Activated B cell treated with CpG ODN at 0.5 μM for 24 hours (primary cell): ENCODE data around the gene HIF3A. TPM values are rescaled to one million over a fixed set of nuclear protein-coding genes. Genes with fewer than 3 reads are reported as not detected.
A peak's percentile ranks its signal among the peaks of the same experiment; 100 is the strongest.

Experiments
- ATAC-seq: fragments of 200-7000 bp; cut with Tn5 transposase; one replicate; pipeline ENCODE4 v1.10.0; 2021; ENCODE audit warnings: low read depth, mild to moderate bottlenecking, moderate library complexity
- CTCF ChIA-PET: fragments of 350-600 bp; sonication (Branson Sonifier 250); formaldehyde crosslinking; loops from one replicate; lab custom pipeline; 2021; ENCODE audit warnings: antibody characterized with exemption; lab: Charles Lee
- POLR2A ChIA-PET: fragments of 350-600 bp; sonication (Branson Sonifier 250); formaldehyde crosslinking; loops from one replicate; lab custom pipeline; 2021; ENCODE audit warnings: antibody characterized with exemption; lab: Charles Lee
- DNase-seq: peaks from one replicate; pipeline ENCODE4 v3.0.0; 2022
- H3K27ac Mint-ChIP-seq: one replicate; pipeline ENCODE4 v1.8.0; 2020; ENCODE audit warnings: mixed read lengths
- H3K27me3 Mint-ChIP-seq: one replicate; pipeline ENCODE4 v1.8.0; 2021; ENCODE audit warnings: mixed read lengths
- H3K36me3 Mint-ChIP-seq: one replicate; pipeline ENCODE4 v1.8.0; 2021; ENCODE audit warnings: low read depth, mixed read lengths
- H3K4me1 Mint-ChIP-seq: one replicate; pipeline ENCODE4 v1.8.0; 2021; ENCODE audit warnings: mixed read lengths
- H3K4me3 Mint-ChIP-seq: one replicate; pipeline ENCODE4 v1.8.0; 2020; ENCODE audit warnings: mild to moderate bottlenecking, mixed read lengths
- H3K9me3 Mint-ChIP-seq: one replicate; pipeline ENCODE4 v1.8.0; 2020; ENCODE audit warnings: mixed read lengths
- intact Hi-C: fragments of 100-400 bp; cut with micrococcal nuclease; formaldehyde crosslinking; loops from one replicate; pipeline ENCODE4 v1.15.1; 2024
- total RNA-seq: library from RNA; stranded (reverse); gene quantifications from 2 replicates; pipeline ENCODE4 v1.2.3, GENCODE V29; 2022
- TF ChIP-seq, protein P1 (sequence below): fragments of 200-600 bp; IDR thresholded peaks from one replicate; pipeline ENCODE4 v1.8.0; 2022; ENCODE audit warnings: antibody characterized with exemption, mild to moderate bottlenecking

The HIF3A gene
- total RNA-seq, 1 donor from 2014 or later: not detected

DNA sequence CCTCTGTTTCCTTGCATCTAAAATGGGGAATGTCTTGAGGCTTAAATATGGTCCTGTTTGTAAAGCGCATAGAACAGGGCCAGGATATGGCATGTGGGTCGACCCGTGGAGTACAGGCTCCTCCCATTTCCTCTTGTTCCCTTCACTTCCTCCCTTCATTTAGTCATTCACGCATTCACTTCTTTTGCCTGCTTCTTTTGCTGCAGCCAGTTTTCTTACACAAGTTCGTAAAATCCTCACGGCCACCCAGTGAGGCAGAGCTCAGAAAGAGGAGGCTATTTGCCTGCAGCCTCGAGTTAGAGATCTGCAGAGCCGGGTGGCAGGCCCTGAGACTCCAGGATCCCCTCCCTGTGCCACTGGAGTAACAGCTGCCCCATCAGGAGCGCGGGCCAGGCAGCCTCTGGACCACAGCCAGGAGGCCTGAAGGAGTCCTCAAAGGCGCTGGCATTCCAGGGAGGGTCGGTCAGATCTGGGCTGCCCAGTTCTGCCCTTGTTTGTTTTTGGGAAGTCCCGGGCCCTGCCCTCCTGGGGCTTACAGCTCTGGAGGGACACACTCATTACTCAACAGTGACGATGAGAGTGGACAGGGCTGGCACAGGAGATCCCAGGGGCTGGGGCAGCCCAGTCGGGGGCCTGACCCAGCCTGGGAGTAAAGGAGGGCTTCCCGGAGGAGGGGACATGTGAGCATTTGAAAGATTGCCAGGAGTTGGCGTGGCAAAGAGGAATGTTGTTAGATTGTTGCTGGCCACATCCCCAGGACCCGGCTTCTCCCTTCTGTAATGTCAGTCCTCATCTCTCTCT, 54.6 kb downstream of the HIF3A start:
- peaks cover 70% of the 10 kb centered on the region for H3K4me1 Mint-ChIP-seq
- DNase-seq: no peak
- H3K9me3 Mint-ChIP-seq: no peaks in the 10 kb centered on the region
- H3K4me3 Mint-ChIP-seq: peak overlapping the region; percentile 67
- ATAC-seq: no peak
- H3K36me3 Mint-ChIP-seq: peaks cover 34% of the 10 kb centered on the region
- POLR2A ChIA-PET: no interaction called here
- CTCF ChIA-PET: no interaction called here
- peak overlapping the region; percentile 85 for H3K27ac Mint-ChIP-seq
- intact Hi-C loops: no loop called here
- TF ChIP-seq, protein P1, sequence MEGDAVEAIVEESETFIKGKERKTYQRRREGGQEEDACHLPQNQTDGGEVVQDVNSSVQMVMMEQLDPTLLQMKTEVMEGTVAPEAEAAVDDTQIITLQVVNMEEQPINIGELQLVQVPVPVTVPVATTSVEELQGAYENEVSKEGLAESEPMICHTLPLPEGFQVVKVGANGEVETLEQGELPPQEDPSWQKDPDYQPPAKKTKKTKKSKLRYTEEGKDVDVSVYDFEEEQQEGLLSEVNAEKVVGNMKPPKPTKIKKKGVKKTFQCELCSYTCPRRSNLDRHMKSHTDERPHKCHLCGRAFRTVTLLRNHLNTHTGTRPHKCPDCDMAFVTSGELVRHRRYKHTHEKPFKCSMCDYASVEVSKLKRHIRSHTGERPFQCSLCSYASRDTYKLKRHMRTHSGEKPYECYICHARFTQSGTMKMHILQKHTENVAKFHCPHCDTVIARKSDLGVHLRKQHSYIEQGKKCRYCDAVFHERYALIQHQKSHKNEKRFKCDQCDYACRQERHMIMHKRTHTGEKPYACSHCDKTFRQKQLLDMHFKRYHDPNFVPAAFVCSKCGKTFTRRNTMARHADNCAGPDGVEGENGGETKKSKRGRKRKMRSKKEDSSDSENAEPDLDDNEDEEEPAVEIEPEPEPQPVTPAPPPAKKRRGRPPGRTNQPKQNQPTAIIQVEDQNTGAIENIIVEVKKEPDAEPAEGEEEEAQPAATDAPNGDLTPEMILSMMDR: no peak
- no peaks in the 10 kb centered on the region for H3K27me3 Mint-ChIP-seq

DNA sequence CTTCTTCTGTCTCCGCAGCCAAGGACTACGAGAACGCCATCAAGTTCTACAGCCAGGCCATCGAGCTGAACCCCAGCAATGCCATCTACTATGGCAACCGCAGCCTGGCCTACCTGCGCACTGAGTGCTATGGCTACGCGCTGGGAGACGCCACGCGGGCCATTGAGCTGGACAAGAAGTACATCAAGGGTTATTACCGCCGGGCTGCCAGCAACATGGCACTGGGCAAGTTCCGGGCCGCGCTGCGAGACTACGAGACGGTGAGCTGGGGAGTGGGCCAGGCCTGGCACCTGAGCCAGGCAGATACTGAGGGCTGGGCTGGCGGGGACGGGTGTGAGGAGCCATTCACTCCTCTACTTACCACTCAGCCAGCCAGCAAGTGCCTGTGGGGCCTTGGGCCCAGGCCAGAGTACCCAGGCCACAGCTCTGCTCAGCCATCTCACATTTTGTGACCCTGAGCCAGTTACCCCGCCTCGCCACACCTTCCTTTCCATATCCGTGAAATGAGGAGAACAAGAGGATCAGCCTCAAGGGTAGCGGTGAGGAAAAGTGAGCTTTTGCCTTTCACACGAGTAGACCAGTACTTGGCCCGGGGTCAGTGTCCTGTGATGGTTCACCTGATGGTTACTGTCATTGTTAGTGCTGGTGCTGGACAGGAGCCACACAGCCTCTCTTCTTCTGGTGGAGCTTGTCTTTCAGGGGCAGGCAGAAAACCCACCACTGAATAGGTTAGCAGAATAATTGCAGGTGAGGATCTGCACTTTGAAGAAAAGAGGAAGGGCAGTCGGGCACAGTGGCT, 57.1 kb downstream of the HIF3A start:
- POLR2A ChIA-PET: interaction anchor here (0.7 kb wide), 1 partner anchor 426 kb away, joined by 3 read pairs; no protein-coding TSS in a partner anchor
- CTCF ChIA-PET: interaction anchor here (0.8 kb wide), 1 partner anchor 15 kb away, joined by 3 read pairs; no protein-coding TSS in a partner anchor
- no peak overlapping the region for H3K4me3 Mint-ChIP-seq

DNA sequence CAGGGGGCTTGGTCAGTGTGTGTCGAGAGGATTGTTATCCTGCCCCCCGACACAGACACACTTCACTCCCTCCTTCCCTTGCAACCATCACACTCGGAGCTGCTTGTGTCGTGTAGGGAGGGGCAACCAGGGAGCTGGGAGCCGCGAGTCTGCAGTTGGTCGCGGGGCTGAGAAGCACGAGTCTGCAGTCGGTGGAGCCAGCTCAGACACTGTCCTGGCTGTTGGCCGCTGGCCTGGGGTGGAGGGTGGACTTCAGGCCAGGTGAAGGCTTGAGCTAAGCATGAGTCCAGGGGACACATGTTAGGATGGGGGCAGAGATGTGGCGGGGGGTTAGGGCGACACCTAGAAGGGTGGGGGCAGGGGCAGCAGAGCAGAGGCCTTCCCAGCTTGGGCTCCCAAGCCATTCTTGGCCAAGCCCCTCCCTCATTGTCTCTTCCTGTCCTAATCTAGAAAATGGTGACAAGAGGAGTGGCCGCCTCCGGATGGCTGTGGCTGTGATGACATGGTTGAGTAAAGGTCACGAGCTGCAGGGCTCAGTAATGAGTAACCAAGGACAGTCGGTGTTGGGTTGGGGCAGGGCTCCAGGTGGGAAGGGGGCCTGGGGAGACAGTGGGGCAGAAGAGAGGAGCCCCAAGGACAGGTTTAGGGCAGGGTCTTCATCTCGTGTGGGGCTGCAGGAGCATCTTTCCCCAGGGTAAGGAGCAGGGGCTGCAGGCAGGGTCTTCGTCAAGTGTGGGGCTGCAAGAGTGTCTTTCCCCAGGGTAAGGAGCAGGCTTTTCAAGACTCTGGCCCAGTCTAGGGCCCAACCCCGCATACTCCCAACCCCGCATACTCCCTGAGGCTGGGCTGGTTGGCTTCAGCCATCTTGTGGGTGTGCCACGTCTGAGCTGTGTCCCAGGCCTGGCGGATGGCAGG, 58.6 kb downstream of the HIF3A start:
- peaks cover 35% of the 10 kb centered on the region for H3K4me1 Mint-ChIP-seq
- CTCF ChIA-PET: no interaction called here
- no peaks in the 10 kb centered on the region for H3K27me3 Mint-ChIP-seq
- peaks cover 56% of the 10 kb centered on the region for H3K36me3 Mint-ChIP-seq
- TF ChIP-seq, protein P1: no peak
- DNase-seq (no peak), ATAC-seq (no peak)
- peak overlapping the region; percentile 66 for H3K27ac Mint-ChIP-seq
- no peak overlapping the region for H3K4me3 Mint-ChIP-seq
- intact Hi-C loops: no loop called here
- no peaks in the 10 kb centered on the region for H3K9me3 Mint-ChIP-seq
- POLR2A ChIA-PET: interaction anchor here (0.6 kb wide), 1 partner anchor 967 kb away, joined by 3 read pairs; no protein-coding TSS in a partner anchor

More for the DNA sequence above, 57.1 kb downstream of the HIF3A start:
- peaks cover 51% of the 10 kb centered on the region for H3K4me1 Mint-ChIP-seq
- no peaks in the 10 kb centered on the region for H3K9me3 Mint-ChIP-seq
- no peaks in the 10 kb centered on the region for H3K27me3 Mint-ChIP-seq
- no peak overlapping the region for H3K27ac Mint-ChIP-seq
- DNase-seq: no peak
- TF ChIP-seq, protein P1: no peak
- intact Hi-C loops: no loop called here
- peaks cover 53% of the 10 kb centered on the region for H3K36me3 Mint-ChIP-seq
- no peak for ATAC-seq

DNA sequence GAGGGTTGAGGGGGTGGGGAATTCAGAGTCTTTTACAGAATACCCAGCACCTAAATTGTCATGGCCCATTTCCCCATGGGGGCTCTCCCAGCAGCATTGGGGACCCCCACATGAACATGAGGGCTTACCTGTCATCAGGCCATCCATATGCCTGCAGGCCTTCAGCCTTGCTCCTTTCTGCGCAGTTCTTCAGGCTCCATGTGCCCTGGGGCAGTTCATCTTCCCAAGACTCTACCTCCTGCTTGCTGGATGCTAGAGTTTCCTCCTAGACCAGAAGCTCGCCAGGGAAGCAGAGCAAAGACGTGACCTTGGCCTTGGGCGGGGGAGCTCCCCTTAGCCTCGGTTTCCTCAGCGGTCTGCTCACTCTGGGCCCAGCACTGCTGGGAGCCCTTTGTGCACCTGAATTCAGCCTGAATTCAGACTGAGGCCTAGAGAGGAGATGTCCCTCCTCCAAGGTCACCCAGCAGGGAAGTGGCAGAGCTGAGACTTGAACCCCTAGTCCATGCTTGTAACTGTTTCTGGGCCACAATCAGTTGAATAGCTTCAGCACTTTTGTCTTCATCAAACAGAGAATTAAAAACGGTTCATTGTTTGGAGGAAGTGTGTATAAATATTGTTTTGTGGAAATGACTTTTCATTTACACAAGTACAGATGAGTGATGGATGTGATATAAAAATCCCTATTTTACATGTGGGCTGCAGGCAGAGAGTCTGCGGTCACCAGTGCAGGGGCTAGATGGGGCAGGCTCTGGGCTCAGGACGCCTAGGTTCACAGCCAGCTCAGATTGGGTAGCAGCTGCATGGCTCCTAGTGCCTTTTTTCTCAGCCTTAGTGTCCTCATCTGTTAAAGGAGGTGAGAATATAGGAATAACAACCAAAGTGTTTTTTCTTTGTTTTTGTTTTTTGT, 59.6 kb downstream of the HIF3A start:
- no peak overlapping the region for H3K27ac Mint-ChIP-seq
- intact Hi-C loops: no loop called here
- H3K27me3 Mint-ChIP-seq: no peaks in the 10 kb centered on the region
- no peaks in the 10 kb centered on the region for H3K9me3 Mint-ChIP-seq
- peaks cover 27% of the 10 kb centered on the region for H3K4me1 Mint-ChIP-seq
- no peak for DNase-seq
- no peak overlapping the region for H3K4me3 Mint-ChIP-seq
- POLR2A ChIA-PET: interaction anchor here (0.6 kb wide), 1 partner anchor 968 kb away, joined by 3 read pairs; no protein-coding TSS in a partner anchor
- TF ChIP-seq, protein P1: no peak
- CTCF ChIA-PET: no interaction called here
- peaks cover 56% of the 10 kb centered on the region for H3K36me3 Mint-ChIP-seq
- no peak for ATAC-seq
